DOHH2 (cell line): Measurements from ENCODE around the gene RAB3C.

Source experiments
- H3F3A ChIP-seq: fragments of 200-600 bp; sonication (generic), shearing (Covaris generic); 2 replicates; pipeline ENCODE4 v1.6.0; 2016; ENCODE audit warnings: antibody characterized with exemption, mild to moderate bottlenecking; ENCODE audit not compliant: control insufficient read depth, insufficient read depth
- H3K27ac ChIP-seq: fragments of 200-600 bp; sonication (generic); 2 replicates; pipeline ENCODE4 v1.5.1; 2014; ENCODE audit warnings: low read depth, mild to moderate bottlenecking, low read length, moderate library complexity
- H3K27me3 ChIP-seq: fragments of 200-600 bp; sonication (generic); 2 replicates; pipeline ENCODE4 v1.6.1; 2014; ENCODE audit warnings: mild to moderate bottlenecking, low read length, mixed read lengths; ENCODE audit not compliant: control insufficient read depth
- H3K36me3 ChIP-seq: fragments of 200-600 bp; sonication (generic); 2 replicates; pipeline ENCODE4 v1.6.1; 2014; ENCODE audit warnings: mild to moderate bottlenecking, low read length, moderate library complexity, mixed read lengths; ENCODE audit not compliant: control insufficient read depth
- H3K4me1 ChIP-seq: fragments of 200-600 bp; sonication (generic); 2 replicates; pipeline ENCODE4 v1.6.1; 2014; ENCODE audit warnings: mild to moderate bottlenecking, low read length, mixed read lengths; ENCODE audit not compliant: control insufficient read depth
- H3K4me2 ChIP-seq: fragments of 200-600 bp; sonication (generic); 2 replicates; pipeline ENCODE4 v1.6.0; 2014; ENCODE audit warnings: mild to moderate bottlenecking, low read length, moderate library complexity
- H3K4me3 ChIP-seq: fragments of 200-600 bp; sonication (generic); 2 replicates; pipeline ENCODE4 v1.5.1; 2014; ENCODE audit warnings: mild to moderate bottlenecking, low read length, mixed read lengths
- H3K79me2 ChIP-seq: fragments of 200-600 bp; sonication (generic); 2 replicates; pipeline ENCODE4 v1.6.1; 2014; ENCODE audit warnings: mild to moderate bottlenecking, low read length, mixed read lengths; ENCODE audit not compliant: control insufficient read depth
- H3K9me2 ChIP-seq: fragments of 200-600 bp; sonication (generic); replicated peaks from 2 replicates; pipeline ENCODE4 v1.6.1; 2014; ENCODE audit warnings: mild to moderate bottlenecking, low read length, mixed read lengths; ENCODE audit not compliant: control insufficient read depth
- H3K9me3 ChIP-seq: fragments of 200-600 bp; sonication (generic); 2 replicates; pipeline ENCODE4 v1.6.1; 2014; ENCODE audit warnings: antibody characterized with exemption, low read length, mixed read lengths; ENCODE audit not compliant: control insufficient read depth, insufficient read depth
- H4K20me1 ChIP-seq: fragments of 200-600 bp; sonication (generic); 2 replicates; pipeline ENCODE4 v1.6.0; 2014; ENCODE audit warnings: low read depth, mild to moderate bottlenecking, antibody characterized with exemption, low read length, moderate library complexity; ENCODE audit not compliant: control insufficient read depth, insufficient read depth
- CTCF ChIP-seq: fragments of 200-600 bp; sonication (generic); IDR thresholded peaks from one replicate; pipeline ENCODE4 v1.5.1; 2014; ENCODE audit warnings: antibody characterized with exemption, mild to moderate bottlenecking, low read depth, low read length; ENCODE audit not compliant: poor library complexity, severe bottlenecking
- EZH2phosphoT487 ChIP-seq: fragments of 200-600 bp; sonication (generic); IDR thresholded peaks from 2 replicates; pipeline ENCODE4 v1.6.1; 2017; ENCODE audit warnings: borderline replicate concordance, mild to moderate bottlenecking, antibody characterized with exemption, low read length, moderate library complexity, mixed read lengths

The RAB3C gene

DNA sequence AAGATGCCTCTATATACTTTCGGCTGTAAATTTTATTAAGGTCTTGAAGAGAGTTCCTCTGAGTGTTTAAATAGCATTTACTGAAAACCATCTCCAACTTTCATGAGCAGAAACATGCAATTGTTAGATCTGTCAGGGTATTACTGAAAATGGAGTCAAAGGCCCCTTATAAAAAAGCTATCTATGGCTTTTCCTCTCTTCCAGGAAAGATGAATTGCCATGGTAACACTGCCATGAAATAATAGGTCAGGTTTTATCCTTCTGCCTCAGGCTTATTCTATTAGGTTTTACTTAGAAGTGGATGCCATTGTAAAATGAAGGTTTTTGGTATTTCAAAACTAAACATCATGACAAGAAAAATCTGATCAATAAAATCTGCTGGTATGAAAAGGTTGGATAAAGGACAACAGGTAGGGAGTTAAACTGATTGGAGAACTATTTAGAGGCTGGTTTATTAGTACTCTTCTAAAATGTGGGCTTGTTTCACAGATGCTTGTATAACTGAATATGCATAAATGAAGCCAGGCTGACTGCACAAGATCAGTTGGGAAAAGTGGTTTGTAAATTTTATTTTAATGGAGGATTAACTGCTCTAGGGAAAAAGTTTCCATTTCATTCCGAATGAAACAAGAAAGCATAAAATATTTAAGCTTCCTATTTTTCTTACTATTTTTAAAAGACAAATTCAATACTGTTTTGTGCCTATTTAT lies 135.5 kb downstream of the RAB3C start:
- Histone ChIP-seq H3F3A (no peaks in the 10 kb centered on the region), H3K9me3 (no peaks in the 10 kb centered on the region), H4K20me1 (no peaks in the 10 kb centered on the region), H3K27me3 (peaks cover 8% of the 10 kb centered on the region; the same call in 1 of the 2 replicates), H3K9me2 (no peaks in the 10 kb centered on the region), H3K4me3 (no peak overlapping the region), H3K79me2 (no peaks in the 10 kb centered on the region), H3K27ac (no peak overlapping the region), H3K4me2 (no peak overlapping the region), H3K4me1 (no peaks in the 10 kb centered on the region), H3K36me3 (no peaks in the 10 kb centered on the region)
- TF ChIP-seq CTCF (no peak), EZH2phosphoT487 (no peak)

DNA sequence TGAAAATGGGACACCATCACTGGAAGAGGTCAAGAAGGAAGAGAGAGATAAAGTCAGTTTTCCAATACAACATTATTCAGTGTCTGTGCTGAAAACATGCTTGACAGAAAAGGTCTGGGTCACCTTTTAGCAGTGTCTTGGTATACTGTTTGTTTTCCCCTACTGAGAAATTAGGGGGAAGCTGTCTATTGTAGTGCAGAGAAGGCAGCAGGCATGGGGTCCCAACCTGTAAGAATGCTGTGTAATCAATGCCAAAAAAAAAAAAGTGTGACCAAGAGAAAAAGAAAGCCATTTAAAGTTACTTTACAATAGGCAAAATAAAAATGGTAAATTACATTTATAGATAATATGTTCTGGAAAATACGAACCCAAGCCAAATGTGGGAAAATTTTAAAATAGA lies 139.3 kb downstream of the RAB3C start:
- Histone ChIP-seq H3K27ac (no peak overlapping the region), H3K27me3 (0 out of 2 replicates have a peak, but pooled peaks cover 3% of the 10 kb centered on the region), H3K36me3 (no peaks in the 10 kb centered on the region), H3K4me3 (no peak overlapping the region), H3K4me2 (no peak overlapping the region), H3K9me2 (no peaks in the 10 kb centered on the region), H3F3A (no peaks in the 10 kb centered on the region), H3K4me1 (no peaks in the 10 kb centered on the region), H3K79me2 (no peaks in the 10 kb centered on the region), H3K9me3 (no peaks in the 10 kb centered on the region), H4K20me1 (no peaks in the 10 kb centered on the region)
- TF ChIP-seq EZH2phosphoT487: no peak
- no peak for TF ChIP-seq CTCF

- Histone ChIP-seq H3K79me2 (no peaks in the 10 kb centered on the region), H4K20me1 (no peaks in the 10 kb centered on the region), H3K27ac (no peak overlapping the region), H3K9me3 (no peaks in the 10 kb centered on the region), H3F3A (no peaks in the 10 kb centered on the region), H3K4me2 (no peak overlapping the region), H3K36me3 (no peaks in the 10 kb centered on the region), H3K4me3 (no peak overlapping the region), H3K9me2 (no peaks in the 10 kb centered on the region), H3K27me3 (no peaks in the 10 kb centered on the region), H3K4me1 (no peaks in the 10 kb centered on the region)
- TF ChIP-seq CTCF (no peak), EZH2phosphoT487 (no peak)
Observed at GRCh38 chr5:58724992-58725391, 142.1 kb downstream of the RAB3C start.

DNA sequence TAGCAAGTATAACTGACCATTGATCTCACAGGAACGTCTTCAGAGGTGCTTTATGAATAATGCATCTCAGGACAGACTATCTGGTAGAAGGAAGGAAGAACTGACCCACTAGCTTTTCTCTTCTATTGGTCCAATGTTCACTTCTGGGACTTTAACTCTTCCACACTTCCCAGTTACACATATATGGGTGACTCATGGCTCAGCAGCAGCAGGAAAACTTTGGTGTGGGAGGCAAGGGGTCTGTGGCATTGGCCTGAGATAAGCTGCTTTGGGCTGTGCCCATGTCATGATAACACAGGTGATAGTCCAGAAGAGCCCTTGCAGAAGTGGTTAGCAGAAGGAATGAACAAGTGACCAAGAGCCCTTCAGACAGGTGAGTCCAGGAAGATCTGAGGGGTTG lies 148.8 kb downstream of the RAB3C start:
- Histone ChIP-seq H3F3A (no peaks in the 10 kb centered on the region), H3K27me3 (0 out of 2 replicates have a peak, but pooled peaks cover 2% of the 10 kb centered on the region)

More for the DNA sequence above, 148.8 kb downstream of the RAB3C start:
- Histone ChIP-seq H3K4me3 (no peak overlapping the region), H3K27ac (no peak overlapping the region), H4K20me1 (no peaks in the 10 kb centered on the region), H3K79me2 (no peaks in the 10 kb centered on the region), H3K4me2 (no peak overlapping the region), H3K36me3 (no peaks in the 10 kb centered on the region), H3K9me3 (no peaks in the 10 kb centered on the region), H3K4me1 (no peaks in the 10 kb centered on the region), H3K9me2 (no peaks in the 10 kb centered on the region)
- TF ChIP-seq CTCF (no peak), EZH2phosphoT487 (no peak)
